MM.1S (cell line): ENCODE data around the gene GRM1.

ENCODE experiments used
- DNase-seq: peaks from one replicate; pipeline ENCODE4 v3.0.0-alpha.2; 2015
- H2AFZ ChIP-seq: fragments of 300-600 bp; sonication (generic); 2 replicates; pipeline ENCODE4 v1.6.0; 2016; ENCODE audit warnings: antibody characterized with exemption, low read length
- H3F3A ChIP-seq: fragments of 300-600 bp; sonication (generic); 2 replicates; pipeline ENCODE4 v1.6.1; 2016; ENCODE audit warnings: mild to moderate bottlenecking, antibody characterized with exemption, low read length, moderate library complexity, mixed read lengths; ENCODE audit not compliant: insufficient read depth
- H3K27ac ChIP-seq: fragments of 300-600 bp; sonication (generic); 2 replicates; pipeline ENCODE4 v1.5.1; 2016; ENCODE audit warnings: mild to moderate bottlenecking, low read length
- H3K27me3 ChIP-seq: fragments of 300-600 bp; sonication (generic); replicated peaks from 2 replicates; pipeline ENCODE4 v1.6.0; 2016; ENCODE audit warnings: low read length; ENCODE audit not compliant: insufficient read depth
- H3K36me3 ChIP-seq: fragments of 300-600 bp; sonication (generic); replicated peaks from 2 replicates; pipeline ENCODE4 v1.6.1; 2016; ENCODE audit warnings: mild to moderate bottlenecking, low read length, mixed read lengths; ENCODE audit not compliant: insufficient read depth
- H3K4me1 ChIP-seq: fragments of 300-600 bp; sonication (generic); 2 replicates; pipeline ENCODE4 v1.6.1; 2016; ENCODE audit warnings: low read length, mixed read lengths
- H3K4me2 ChIP-seq: fragments of 300-600 bp; sonication (generic); 2 replicates; pipeline ENCODE4 v1.6.0; 2016; ENCODE audit warnings: low read depth, low read length
- H3K4me3 ChIP-seq: fragments of 300-600 bp; sonication (generic); 2 replicates; pipeline ENCODE4 v1.5.1; 2016; ENCODE audit warnings: low read length, mixed read lengths
- H3K79me2 ChIP-seq: fragments of 300-600 bp; sonication (generic); 2 replicates; pipeline ENCODE4 v1.6.1; 2016; ENCODE audit warnings: mixed run types, low read length, mixed read lengths
- H3K9ac ChIP-seq: fragments of 300-600 bp; sonication (generic); 2 replicates; pipeline ENCODE4 v1.6.1; 2016; ENCODE audit warnings: low read length, mixed read lengths
- H3K9me2 ChIP-seq: fragments of 300-600 bp; sonication (generic); replicated peaks from 2 replicates; pipeline ENCODE4 v1.6.1; 2016; ENCODE audit warnings: mild to moderate bottlenecking, low read length, mixed read lengths; ENCODE audit not compliant: insufficient read depth
- H3K9me3 ChIP-seq: fragments of 300-600 bp; sonication (generic); replicated peaks from 2 replicates; pipeline ENCODE4 v1.6.1; 2016; ENCODE audit warnings: mild to moderate bottlenecking, low read length, mixed read lengths; ENCODE audit not compliant: insufficient read depth
- H4K20me1 ChIP-seq: fragments of 300-600 bp; sonication (generic); 2 replicates; pipeline ENCODE4 v1.6.1; 2016; ENCODE audit warnings: mild to moderate bottlenecking, low read length, moderate library complexity, mixed read lengths; ENCODE audit not compliant: insufficient read depth
- CTCF ChIP-seq: fragments of 300-600 bp; sonication (generic); IDR thresholded peaks from 2 replicates; pipeline ENCODE4 v1.5.1; 2016; ENCODE audit warnings: antibody characterized with exemption, low read length, mixed read lengths
- EZH2 ChIP-seq: fragments of 300-600 bp; sonication (generic); optimal IDR thresholded peaks from 2 replicates; pipeline ENCODE3; 2017; ENCODE audit warnings: low read depth, mild to moderate bottlenecking, antibody characterized with exemption, low read length, mixed read lengths
- EZH2phosphoT487 ChIP-seq: fragments of 300-600 bp; sonication (generic); IDR thresholded peaks from 2 replicates; pipeline ENCODE4 v1.6.1; 2018; ENCODE audit warnings: antibody characterized with exemption, low read length

GRM1 gene

GRCh38 chr6:146354451-146354850 lies 325.6 kb downstream of the GRM1 start:
- Histone ChIP-seq H3K9me2 (no peaks in the 10 kb centered on the region), H3K4me2 (no peak overlapping the region), H4K20me1 (no peaks in the 10 kb centered on the region), H3K27ac (no peak overlapping the region), H3K9ac (no peak overlapping the region), H3K9me3 (no peaks in the 10 kb centered on the region), H2AFZ (no peak overlapping the region), H3K36me3 (no peaks in the 10 kb centered on the region), H3F3A (peaks cover 13% of the 10 kb centered on the region; the same call in 1 of the 2 replicates), H3K27me3 (no peaks in the 10 kb centered on the region), H3K79me2 (no peaks in the 10 kb centered on the region), H3K4me3 (no peak overlapping the region), H3K4me1 (peaks cover 11% of the 10 kb centered on the region; the same call in 1 of the 2 replicates)
- TF ChIP-seq CTCF (no peak), EZH2phosphoT487 (no peak), EZH2 (no peak)
- no peak for DNase-seq

- DNase-seq, result no peak
- Histone ChIP-seq H3K27ac (no peak overlapping the region), H4K20me1 (no peaks in the 10 kb centered on the region), H3K9me3 (no peaks in the 10 kb centered on the region), H3K27me3 (no peaks in the 10 kb centered on the region), H3K36me3 (no peaks in the 10 kb centered on the region), H3K4me2 (no peak overlapping the region), H3K4me1 (peaks cover 11% of the 10 kb centered on the region; the same call in 1 of the 2 replicates), H3K4me3 (no peak overlapping the region), H3K9me2 (no peaks in the 10 kb centered on the region), H3F3A (peaks cover 13% of the 10 kb centered on the region; the same call in 1 of the 2 replicates), H2AFZ (no peak overlapping the region), H3K79me2 (no peaks in the 10 kb centered on the region), H3K9ac (no peak overlapping the region)
- no peak for TF ChIP-seq EZH2
- no peak for TF ChIP-seq CTCF
- TF ChIP-seq EZH2phosphoT487, result no peak
Observed at GRCh38 chr6:146355521-146356100, 326.7 kb downstream of the GRM1 start.

- H2AFZ ChIP-seq, result 0 out of 2 replicates have a peak overlapping the region, but pooled peaks have one; percentile 43
Observed at GRCh38 chr6:146357578-146358430, 328.9 kb downstream of the GRM1 start.

More at GRCh38 chr6:146357578-146358430, 328.9 kb downstream of the GRM1 start:
- Histone ChIP-seq H3K27ac (peak overlapping the region; percentile 72), H3K4me3 (peak overlapping the region; percentile 25), H3F3A (peaks cover 13% of the 10 kb centered on the region; the same call in 1 of the 2 replicates), H3K9me2 (no peaks in the 10 kb centered on the region), H4K20me1 (no peaks in the 10 kb centered on the region), H3K4me1 (peaks cover 11% of the 10 kb centered on the region; the same call in 1 of the 2 replicates), H3K9me3 (no peaks in the 10 kb centered on the region), H3K36me3 (no peaks in the 10 kb centered on the region), H3K79me2 (no peaks in the 10 kb centered on the region), H3K27me3 (no peaks in the 10 kb centered on the region), H3K9ac (peak overlapping the region; percentile 29; the same call in 1 of the 2 replicates), H3K4me2 (peak overlapping the region; percentile 64)
- TF ChIP-seq CTCF, result no peak
- TF ChIP-seq EZH2, result no peak
- TF ChIP-seq EZH2phosphoT487, result no peak
- DNase-seq, result peak; percentile 66
